PFSK-1 (cell line): ENCODE results near the gene COX19.

ENCODE experiments used
- FOXP2 ChIP-seq: optimal IDR thresholded peaks from 2 replicates; pipeline ENCODE3; 2011; ENCODE audit warnings: borderline replicate concordance, control low read depth, inconsistent platforms; ENCODE audit not compliant: insufficient read depth; ENCODE audit errors: extremely low read length, extremely low read depth
- POLR2AphosphoS5 ChIP-seq: IDR thresholded peaks from 2 replicates; pipeline ENCODE4 v1.6.1; 2012; ENCODE audit warnings: low read depth, mild to moderate bottlenecking, control low read depth, low read length, moderate library complexity
- REST ChIP-seq, 2 experiments: IDR thresholded peaks; 2 replicates each; pipeline versions ENCODE4 v1.6.1 to v1.8.0; 2011 to 2012; ENCODE audit warnings: low read depth in 2 of 2, low read length in 2 of 2, control low read depth in 1 of 2, inconsistent platforms in 1 of 2, mild to moderate bottlenecking in 1 of 2, moderate library complexity in 1 of 2; ENCODE audit not compliant: insufficient read depth in 1 of 2
- SIN3A ChIP-seq: IDR thresholded peaks from 2 replicates; pipeline ENCODE4 v1.6.1; 2012; ENCODE audit warnings: mild to moderate bottlenecking, low read length, moderate library complexity, borderline replicate concordance; ENCODE audit not compliant: insufficient read depth
- TAF1 ChIP-seq: IDR thresholded peaks from 2 replicates; pipeline ENCODE4 v1.6.1; 2012; ENCODE audit warnings: low read length, control low read depth, borderline replicate concordance; ENCODE audit not compliant: insufficient read depth

COX19 gene

GRCh38 chr7:921581-922333 is 53.6 kb downstream of the COX19 start:
- TF ChIP-seq REST (IDR thresholded peaks at IDR 0.05; ENCODE audit: insufficient read depth in 1 of 2, low read depth in 2 of 2, low read length in 2 of 2) (no peak), POLR2AphosphoS5 (no peak), SIN3A (no peak), FOXP2 (no peak), TAF1 (no peak)

GRCh38 chr7:921071-921461 is 54.3 kb downstream of the COX19 start:
- TF ChIP-seq TAF1, result no peak
- TF ChIP-seq POLR2AphosphoS5, result no peak
- TF ChIP-seq FOXP2, result no peak
- no peak for TF ChIP-seq SIN3A
- TF ChIP-seq REST (IDR thresholded peaks at IDR 0.05; ENCODE audit: insufficient read depth in 1 of 2, low read depth in 2 of 2, low read length in 2 of 2), result no peak

- no peak for TF ChIP-seq REST (IDR thresholded peaks at IDR 0.05; ENCODE audit: insufficient read depth in 1 of 2, low read depth in 2 of 2, low read length in 2 of 2)
- no peak for TF ChIP-seq FOXP2
- no peak for TF ChIP-seq SIN3A
- TF ChIP-seq TAF1, result no peak
- no peak for TF ChIP-seq POLR2AphosphoS5
These were observed 54.8 kb downstream of the COX19 start for GRCh38 chr7:920351-921070.

- TF ChIP-seq POLR2AphosphoS5 (no peak), FOXP2 (no peak), SIN3A (no peak), REST (IDR thresholded peaks at IDR 0.05; ENCODE audit: insufficient read depth in 1 of 2, low read depth in 2 of 2, low read length in 2 of 2) (no peak), TAF1 (no peak)
These were observed 55.4 kb downstream of the COX19 start for GRCh38 chr7:919924-920341.

- TF ChIP-seq SIN3A (no peak), TAF1 (no peak), REST (IDR thresholded peaks at IDR 0.05; ENCODE audit: insufficient read depth in 1 of 2, low read depth in 2 of 2, low read length in 2 of 2) (no peak), POLR2AphosphoS5 (no peak), FOXP2 (no peak)
These were observed 56.3 kb downstream of the COX19 start for GRCh38 chr7:919114-919442.
